Common myeloid progenitor, CD34-positive (primary cell): ENCODE results near the gene B4GALNT1.
"Not testable (repeated sequence)": the region's sequence is repeated elsewhere in the genome, so short reads cannot be mapped to it uniquely, and the experiment has no call there.

ENCODE experiments used
- CTCF ChIA-PET: fragments of 350-600 bp; sonication (Branson Sonifier 250); formaldehyde crosslinking; loops from one replicate; lab custom pipeline; 2021; ENCODE audit warnings: antibody characterized with exemption; lab: Charles Lee
- POLR2A ChIA-PET: fragments of 350-600 bp; sonication (Branson Sonifier 250); formaldehyde crosslinking; loops from one replicate; lab custom pipeline; 2021; ENCODE audit warnings: antibody characterized with exemption; lab: Charles Lee
- DNase-seq, 3 donors: peaks; one replicate each; pipeline versions ENCODE4 v3.0.0 to v3.0.0-alpha.2; 2013
- H3K27ac ChIP-seq, 2 experiments: 1 replicate in 1 of 2; 2 replicates in 1 of 2; pipeline ENCODE4 v1.7.0; 2013; ENCODE audit warnings: inconsistent platforms in 2 of 2, low read length in 2 of 2, mild to moderate bottlenecking in 2 of 2, low read depth in 1 of 2, moderate library complexity in 1 of 2; ENCODE audit not compliant: severe bottlenecking in 2 of 2, insufficient read depth in 1 of 2, poor library complexity in 1 of 2
- H3K27me3 ChIP-seq, 5 experiments: replicated peaks in 2 of 5; 1 replicate in 3 of 5; 2 replicates in 2 of 5; pipeline versions ENCODE4 v1.6.1 to v1.7.0; 2013; ENCODE audit warnings: low read length in 4 of 5, mild to moderate bottlenecking in 2 of 5, moderate library complexity in 2 of 5, inconsistent platforms in 1 of 5; ENCODE audit not compliant: insufficient read depth in 5 of 5, control insufficient read depth in 4 of 5
- H3K36me3 ChIP-seq, 4 experiments: 1 replicate in 2 of 4; 2 replicates in 2 of 4; pipeline versions ENCODE4 v1.6.1 to v1.7.0; 2013; ENCODE audit warnings: low read length in 3 of 4, control low read depth in 1 of 4, mild to moderate bottlenecking in 1 of 4; ENCODE audit not compliant: control insufficient read depth in 4 of 4, insufficient read depth in 4 of 4
- H3K4me1 ChIP-seq, 4 experiments: 1 replicate in 3 of 4; 2 replicates in 1 of 4; pipeline versions ENCODE4 v1.6.1 to v1.7.1; 2013; ENCODE audit warnings: low read length in 3 of 4, mild to moderate bottlenecking in 3 of 4, control low read depth in 1 of 4, inconsistent platforms in 1 of 4, moderate library complexity in 1 of 4; ENCODE audit not compliant: control insufficient read depth in 4 of 4, insufficient read depth in 4 of 4; ENCODE audit errors: control extremely low read depth in 1 of 4
- H3K4me3 ChIP-seq, 7 experiments: 1 replicate in 4 of 7; 2 replicates in 3 of 7; pipeline versions ENCODE4 v1.5.1 to v1.7.0; 2013; ENCODE audit warnings: mild to moderate bottlenecking in 7 of 7, low read length in 6 of 7, moderate library complexity in 6 of 7, inconsistent platforms in 2 of 7, low read depth in 2 of 7, control low read depth in 1 of 7; ENCODE audit not compliant: insufficient read depth in 4 of 7, control insufficient read depth in 1 of 7; ENCODE audit errors: extremely low read depth in 1 of 7
- H3K9me3 ChIP-seq, 5 experiments: 1 replicate in 4 of 5; 2 replicates in 1 of 5; pipeline versions ENCODE4 v1.6.1 to v1.7.1; 2013; ENCODE audit warnings: low read length in 4 of 5, mild to moderate bottlenecking in 2 of 5, inconsistent platforms in 1 of 5, low read depth in 1 of 5, moderate library complexity in 1 of 5; ENCODE audit not compliant: control insufficient read depth in 4 of 5, insufficient read depth in 2 of 5; ENCODE audit errors: control extremely low read depth in 1 of 5
- whole genome bisulfite sequencing: methylation state at CpG from one replicate; pipeline ENCODE4 v1.1.5; 2013; ENCODE audit not compliant: insufficient coverage; 5-methylcytosine and 5-hydroxymethylcytosine counted together

The B4GALNT1 gene

DNA sequence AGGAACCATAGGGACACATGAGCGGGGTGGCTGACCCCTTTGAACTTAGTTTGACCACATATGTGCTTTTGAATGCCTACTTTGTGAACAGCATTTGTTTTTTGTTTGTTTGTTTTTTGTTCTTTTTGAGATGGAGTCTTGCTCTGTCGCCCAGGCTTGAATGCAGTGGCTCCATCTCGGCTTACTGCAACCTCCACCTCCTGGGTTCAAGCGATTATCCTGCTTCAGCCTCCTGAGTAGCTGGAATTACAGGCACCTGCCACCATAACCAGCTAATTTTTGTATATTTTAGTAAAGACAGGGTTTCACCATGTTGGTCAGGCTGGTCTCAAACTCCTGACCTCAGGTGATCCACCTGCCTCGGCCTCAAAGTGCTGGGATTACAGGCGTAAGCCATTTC, 14.6 kb downstream of the B4GALNT1 start:
- H3K27me3 ChIP-seq, result peaks cover 0 to 87% (median 62%) of the 10 kb centered on the region in 5 experiments
- DNase-seq, result not testable (repeated sequence)

DNA sequence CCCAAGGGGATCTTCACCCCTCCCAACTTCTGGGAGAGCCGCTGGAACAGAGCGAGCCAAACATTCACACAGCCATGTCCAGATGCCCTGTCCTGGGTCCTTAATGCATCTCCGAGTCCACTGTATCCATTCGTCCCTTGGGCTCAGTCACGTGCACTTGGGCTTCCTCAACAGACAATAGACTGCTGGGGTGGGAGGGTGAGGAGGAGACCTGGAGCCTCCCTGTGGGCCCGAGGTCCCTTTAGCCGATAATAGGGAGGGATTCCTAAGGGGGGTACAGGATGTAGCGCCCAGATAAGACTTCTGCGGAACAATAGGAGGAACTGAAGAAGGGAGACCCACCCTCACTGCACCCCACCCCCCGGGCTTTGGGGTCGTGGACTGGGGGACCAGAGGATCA, 15.1 kb downstream of the B4GALNT1 start:
- peaks cover 0 to 87% (median 65%) of the 10 kb centered on the region in 5 experiments for H3K27me3 ChIP-seq
- CTCF ChIA-PET, result interaction anchor here (6.7 kb wide), 1 partner anchor 11 kb away, joined by 34 read pairs; no protein-coding TSS in a partner anchor
- H3K4me3 ChIP-seq, result no peak overlapping the region
- peaks cover 0 to 30% (median 21%) of the 10 kb centered on the region in 4 experiments for H3K4me1 ChIP-seq
- WGBS, result 77% methylated on average over 3 of the region's 11 CpGs
- POLR2A ChIA-PET, result no interaction called here
- no peaks in the 10 kb centered on the region for H3K36me3 ChIP-seq
- no peaks in the 10 kb centered on the region for H3K9me3 ChIP-seq
- no peak overlapping the region for H3K27ac ChIP-seq
- no peak for DNase-seq

More for the DNA sequence above, 14.6 kb downstream of the B4GALNT1 start:
- H3K27ac ChIP-seq, POLR2A ChIA-PET, H3K4me3 ChIP-seq, H3K36me3 ChIP-seq, H3K9me3 ChIP-seq: not testable (repeated sequence)
- CTCF ChIA-PET, result interaction anchor here (4.8 to 8.6 kb wide), 3 partner anchors 11 to 36 kb away, joined by 34 to 121 read pairs (median 35); partner anchors contain the start of gene DTX3
- WGBS, result 100% methylated on average over 2 of the region's 6 CpGs
- peaks cover 0 to 30% (median 21%) of the 10 kb centered on the region in 4 experiments for H3K4me1 ChIP-seq

DNA sequence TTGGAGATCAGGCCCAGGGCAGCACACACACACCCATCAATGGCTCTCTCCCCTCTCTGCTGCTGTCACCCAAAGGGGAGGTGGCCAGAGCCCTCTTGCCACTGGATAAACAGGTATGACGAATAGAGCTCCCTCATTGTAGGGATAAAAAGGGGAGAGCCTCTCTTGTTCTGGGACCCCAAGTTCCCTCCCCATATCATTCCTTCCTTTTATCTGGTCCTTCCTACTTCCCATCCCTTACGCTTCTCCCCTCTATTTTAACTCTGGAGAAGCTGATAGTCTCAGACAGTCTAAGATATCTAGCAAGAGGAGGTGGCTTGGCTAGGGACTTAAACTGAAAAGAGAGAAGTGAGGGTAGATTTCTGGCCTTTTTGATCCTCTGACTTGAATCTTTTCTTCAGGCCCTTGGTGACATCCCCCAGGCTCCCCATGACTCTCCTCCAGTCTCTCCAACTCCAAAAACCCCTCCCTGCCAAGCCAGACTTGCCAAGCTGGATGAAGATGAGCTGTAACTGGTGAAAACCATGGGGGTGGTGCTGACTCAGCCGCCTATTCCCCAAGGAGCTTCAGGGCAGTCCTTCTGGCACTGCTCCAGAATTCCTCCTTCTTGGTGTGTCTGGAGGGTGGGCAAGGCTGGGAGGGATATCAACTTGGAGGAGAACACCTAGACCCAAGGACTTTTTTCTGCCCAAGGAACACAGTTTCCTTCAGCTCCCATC, 16.5 kb downstream of the B4GALNT1 start:
- 100% methylated on average over 1 of the region's 3 CpGs for WGBS
- Histone ChIP-seq H3K36me3 (no peaks in the 10 kb centered on the region), H3K4me3 (no peak overlapping the region), H3K9me3 (no peaks in the 10 kb centered on the region), H3K4me1 (peaks cover 0 to 26% (median 16%) of the 10 kb centered on the region in 4 experiments), H3K27me3 (peaks cover 0 to 84% (median 63%) of the 10 kb centered on the region in 5 experiments), H3K27ac (no peak overlapping the region)
- CTCF ChIA-PET, result interaction anchor here (1.1 to 6.7 kb wide), 5 partner anchors 9 to 92 kb away, joined by 3 to 34 read pairs (median 13); no protein-coding TSS in a partner anchor
- no peak for DNase-seq
- POLR2A ChIA-PET, result no interaction called here

DNA sequence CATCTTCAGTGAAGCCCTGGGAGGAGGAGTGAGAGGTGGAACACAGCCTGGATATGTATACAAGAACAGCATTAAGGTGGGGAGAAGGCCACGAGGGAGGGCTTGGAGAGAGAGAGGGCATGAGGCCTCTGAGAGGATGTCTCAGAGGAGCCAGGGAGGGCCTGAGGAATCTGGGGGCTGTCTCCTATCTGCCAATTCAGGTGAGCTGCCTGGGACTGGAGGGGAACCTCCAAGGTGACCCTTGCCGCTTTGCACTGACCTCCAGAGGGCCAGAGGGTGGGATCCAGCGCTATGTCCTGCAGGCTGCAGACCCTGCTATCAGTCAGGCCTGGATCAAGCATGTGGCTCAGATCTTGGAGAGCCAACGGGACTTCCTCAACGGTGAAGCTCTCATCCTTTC, 17.4 kb downstream of the B4GALNT1 start:
- ChIA-PET CTCF (interaction anchor here (1.1 to 6.7 kb wide), 6 partner anchors 9 to 91 kb away, joined by 3 to 34 read pairs (median 9); partner anchors contain the start of gene B4GALNT1), POLR2A (no interaction called here)
- H3K4me3 ChIP-seq, result no peak overlapping the region
- H3K9me3 ChIP-seq, result no peaks in the 10 kb centered on the region
- WGBS, result 93% methylated on average over 5 of the region's 5 CpGs
- H3K4me1 ChIP-seq, result peaks cover 0 to 25% (median 11%) of the 10 kb centered on the region in 4 experiments
- H3K27me3 ChIP-seq, result peaks cover 0 to 79% (median 55%) of the 10 kb centered on the region in 5 experiments
- DNase-seq, result no peak
- H3K27ac ChIP-seq, result no peak overlapping the region
- H3K36me3 ChIP-seq, result no peaks in the 10 kb centered on the region

DNA sequence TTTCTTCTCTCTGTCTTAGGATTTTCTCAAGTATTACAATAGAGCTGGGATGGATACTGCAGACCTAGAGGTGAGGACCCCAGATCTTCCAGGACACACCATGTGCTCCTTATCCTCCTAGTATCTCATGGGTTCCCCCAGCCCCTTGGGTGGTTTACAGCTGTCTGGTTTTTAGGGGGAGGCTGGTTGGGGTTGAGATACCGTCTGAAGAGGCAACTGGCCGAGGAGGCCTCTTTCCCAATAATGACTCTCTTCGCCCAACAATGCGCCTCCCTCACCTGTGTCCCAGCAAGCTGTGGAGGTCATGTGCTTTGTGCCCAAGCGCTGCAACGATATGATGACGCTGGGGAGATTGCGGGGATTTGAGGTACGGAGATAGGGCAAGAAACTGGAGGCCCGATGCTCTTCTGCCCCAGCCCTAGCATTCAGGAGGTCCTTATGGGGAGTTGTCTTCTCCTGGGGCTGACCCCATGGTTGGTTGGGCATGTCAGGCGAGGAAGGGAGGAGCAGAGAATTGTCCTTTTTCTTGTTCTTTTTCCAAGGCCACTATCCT, 18.0 kb downstream of the B4GALNT1 start:
- POLR2A ChIA-PET, result no interaction called here
- no peak overlapping the region for H3K27ac ChIP-seq
- H3K27me3 ChIP-seq, result peaks cover 0 to 79% (median 55%) of the 10 kb centered on the region in 5 experiments
- DNase-seq, result no peak
- no peak overlapping the region for H3K4me3 ChIP-seq
- no peaks in the 10 kb centered on the region for H3K9me3 ChIP-seq
- peaks cover 0 to 29% (median 14%) of the 10 kb centered on the region in 4 experiments for H3K4me1 ChIP-seq
- H3K36me3 ChIP-seq, result no peaks in the 10 kb centered on the region
- WGBS, result 90% methylated on average over 11 of the region's 11 CpGs
- CTCF ChIA-PET, result interaction anchor here (1.0 to 6.7 kb wide), 7 partner anchors 8 to 91 kb away, joined by 3 to 34 read pairs (median 5); partner anchors contain the start of gene B4GALNT1

DNA sequence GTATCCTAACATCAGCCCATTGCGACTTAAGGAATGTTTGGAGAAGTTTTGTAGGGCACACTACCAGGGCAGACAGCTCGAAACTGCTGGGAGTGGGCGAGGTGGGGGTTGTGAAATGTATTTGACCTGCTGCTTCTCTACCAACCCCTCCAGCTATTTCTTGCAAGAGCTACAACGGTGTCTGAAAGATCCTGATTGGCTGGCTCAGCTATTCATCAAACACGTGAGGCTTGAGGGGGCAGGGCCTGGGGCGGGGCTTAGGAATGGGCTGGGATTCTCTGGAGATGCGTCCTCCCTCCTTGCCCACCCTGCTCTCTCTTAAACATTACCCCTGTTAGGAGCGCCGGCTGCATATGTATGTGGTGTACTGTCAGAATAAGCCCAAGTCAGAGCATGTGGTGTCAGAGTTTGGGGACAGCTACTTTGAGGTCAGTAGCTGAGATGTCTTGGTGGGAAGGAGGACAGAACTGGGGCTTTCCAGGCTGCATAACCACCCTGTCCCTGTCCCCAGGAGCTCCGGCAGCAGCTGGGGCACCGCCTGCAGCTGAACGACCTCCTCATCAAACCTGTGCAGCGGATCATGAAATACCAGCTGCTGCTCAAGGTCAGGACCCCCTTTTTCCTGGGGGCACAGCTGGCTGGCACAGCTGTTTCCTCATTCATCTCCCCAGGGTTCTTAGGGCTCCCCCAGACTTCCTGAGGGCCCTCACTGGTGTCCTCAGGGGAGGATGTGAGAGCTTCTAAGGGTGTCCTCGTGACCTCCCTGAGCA, 18.6 kb downstream of the B4GALNT1 start:
- ChIA-PET CTCF (interaction anchor here (1.0 to 6.7 kb wide), 9 partner anchors 9 to 34 kb away, joined by 3 to 34 read pairs (median 6); partner anchors contain the start of gene B4GALNT1), POLR2A (no interaction called here)
- Histone ChIP-seq H3K4me3 (no peak overlapping the region), H3K36me3 (no peaks in the 10 kb centered on the region), H3K9me3 (no peaks in the 10 kb centered on the region), H3K27ac (no peak overlapping the region), H3K4me1 (peaks cover 0 to 22% (median 11%) of the 10 kb centered on the region in 4 experiments), H3K27me3 (peaks cover 0 to 74% (median 51%) of the 10 kb centered on the region in 5 experiments)
- DNase-seq, result peak; percentile 29 to 58 (median 58)
- WGBS, result 80% methylated on average over 3 of the region's 14 CpGs
